ENCODE data around the gene CRYBG2.

- no peak for TF ChIP-seq POLR2AphosphoS5 (IDR thresholded peaks at IDR 0.05; ENCODE audit: insufficient read depth in 1 of 2, low read depth in 1 of 2)
- TF ChIP-seq POLR2A (IDR thresholded peaks at IDR 0.05), result no peak
- TF ChIP-seq CTCF (IDR thresholded peaks at IDR 0.05), result no peak
Observed at GRCh38 chr1:26337206-26337535, 16.8 kb downstream of the CRYBG2 start.

Measured in vagina (tissue), 2 donors.